ENCODE data around the gene GRIP2. TPM values are rescaled to one million over a fixed set of nuclear protein-coding genes. Genes with fewer than 3 reads are reported as not detected.

Gene GRIP2
- total RNA-seq, result 2.0 TPM

DNA sequence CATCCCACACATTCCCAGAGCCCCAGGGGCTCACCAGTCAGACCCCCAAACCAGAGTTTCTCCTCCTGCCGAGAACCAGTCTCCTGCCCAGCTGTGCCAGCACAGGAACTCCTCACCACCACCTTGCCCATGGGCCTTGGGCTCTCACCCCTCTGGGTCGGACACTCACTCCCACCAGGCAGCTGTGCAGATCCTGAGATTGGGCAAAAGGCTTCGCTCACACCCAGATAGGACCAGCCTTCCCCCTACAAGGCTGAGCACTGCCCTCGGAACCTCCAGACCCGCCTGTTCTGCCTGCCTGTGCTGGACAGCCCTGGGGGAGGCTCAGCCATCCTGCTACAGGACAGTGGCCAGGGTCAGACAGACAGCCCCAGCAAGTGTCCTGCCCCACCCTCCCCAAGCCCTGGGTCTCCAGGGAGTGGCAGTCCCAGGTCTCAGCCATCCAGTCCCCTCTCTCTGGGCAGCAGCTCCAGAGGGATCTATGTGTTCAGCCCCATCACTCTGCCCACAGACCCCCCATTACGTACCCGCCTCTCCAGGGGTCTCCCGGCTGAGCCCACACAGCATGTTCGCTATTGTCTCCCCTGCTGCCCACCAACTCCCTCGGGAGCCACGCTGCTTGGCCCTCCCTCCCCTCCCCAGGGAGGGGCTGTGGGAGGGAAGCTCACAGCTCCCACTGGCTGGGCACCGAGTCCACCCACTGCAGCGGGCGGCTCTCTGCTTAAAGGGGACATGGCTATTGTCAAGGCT is at the start of gene GRIP2:
TSS of gene GRIP2 (minus strand) at position 601 of the 750 bp plus-strand sequence. CDS start at position 567, 34 bp downstream.
- ATAC-seq, result no peak

DNA sequence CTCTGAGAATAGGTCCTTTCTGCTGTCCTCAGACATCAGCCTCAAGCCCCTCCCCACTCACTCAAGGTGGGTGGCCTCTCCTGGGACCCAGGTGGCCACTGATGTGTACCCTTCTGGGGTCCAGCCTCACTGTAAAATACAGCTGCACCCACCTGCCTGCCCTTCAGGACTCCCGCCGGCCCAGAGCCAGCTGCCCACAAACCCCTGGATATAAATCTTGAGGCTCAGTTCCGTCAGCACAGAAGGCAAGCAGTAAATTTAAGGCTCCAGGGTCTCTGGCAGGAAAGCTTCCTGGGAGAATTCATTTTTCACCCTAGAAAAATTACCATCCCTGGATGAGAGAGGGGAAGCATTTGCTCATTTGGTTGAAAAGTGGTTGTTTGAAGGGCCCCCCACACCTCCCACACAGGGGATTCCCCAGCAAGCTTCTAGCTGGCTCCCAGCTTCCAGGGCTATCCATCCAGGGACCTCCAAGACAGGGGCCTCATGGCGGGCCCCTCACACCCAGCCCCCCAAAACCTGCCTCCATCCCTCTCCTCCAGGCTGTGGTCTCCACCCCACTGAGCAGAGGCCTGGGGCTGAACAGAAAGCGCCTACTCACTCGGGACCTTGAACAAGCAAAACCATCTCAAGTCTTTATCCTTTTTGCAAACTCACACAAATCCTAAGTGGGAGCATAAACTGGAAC is 48.4 kb upstream of the GRIP2 start:
- ATAC-seq, result peak; percentile 22

DNA sequence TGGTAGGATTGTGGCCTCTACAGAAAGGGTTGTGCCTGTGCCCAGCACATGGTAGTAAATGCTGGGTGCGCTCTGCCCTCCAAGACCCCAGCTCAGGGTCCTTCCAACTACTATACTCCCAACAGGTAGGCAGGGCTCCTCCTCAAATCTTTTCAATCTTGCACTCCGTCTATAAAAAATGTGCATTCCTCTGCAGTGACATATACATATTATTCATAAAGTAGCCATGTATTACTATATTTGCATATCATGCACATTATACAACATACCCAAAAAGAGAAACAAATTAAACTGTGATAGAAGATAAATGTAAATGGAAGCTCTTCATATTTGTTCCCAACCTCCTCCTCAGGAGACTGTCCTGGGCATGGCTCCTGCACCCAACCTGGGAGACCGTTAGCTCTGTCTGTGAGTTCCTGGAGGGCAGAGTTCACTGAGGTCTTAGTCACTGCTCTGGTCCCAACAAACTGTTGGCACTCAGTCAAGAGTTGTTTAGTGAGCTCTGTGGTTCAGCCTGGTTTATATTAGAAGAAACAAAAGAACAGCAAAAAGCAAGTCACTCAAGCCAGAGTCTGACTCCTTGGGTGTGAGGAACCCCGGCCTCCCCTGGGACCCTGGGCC is 47.7 kb upstream of the GRIP2 start:
- ATAC-seq, result no peak

DNA sequence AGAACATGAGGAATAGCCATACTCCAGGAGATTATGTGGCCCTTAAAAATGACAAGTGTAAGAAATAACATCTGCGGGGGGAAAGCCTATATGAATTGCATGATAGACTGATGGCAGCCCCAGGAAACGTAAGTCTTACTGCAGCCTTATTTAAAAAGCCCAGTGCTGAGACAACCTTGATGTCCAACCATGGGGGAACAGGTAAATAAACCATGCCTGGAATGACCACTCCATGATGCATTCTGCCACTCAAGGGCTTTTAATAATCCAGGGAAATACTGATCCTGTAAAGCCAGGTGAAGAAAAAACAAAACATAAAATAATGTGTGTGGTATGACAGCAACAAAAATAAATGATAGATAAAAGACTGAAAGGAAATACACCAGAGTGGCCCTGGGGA is 46.5 kb upstream of the GRIP2 start:
- no peak for ATAC-seq

DNA sequence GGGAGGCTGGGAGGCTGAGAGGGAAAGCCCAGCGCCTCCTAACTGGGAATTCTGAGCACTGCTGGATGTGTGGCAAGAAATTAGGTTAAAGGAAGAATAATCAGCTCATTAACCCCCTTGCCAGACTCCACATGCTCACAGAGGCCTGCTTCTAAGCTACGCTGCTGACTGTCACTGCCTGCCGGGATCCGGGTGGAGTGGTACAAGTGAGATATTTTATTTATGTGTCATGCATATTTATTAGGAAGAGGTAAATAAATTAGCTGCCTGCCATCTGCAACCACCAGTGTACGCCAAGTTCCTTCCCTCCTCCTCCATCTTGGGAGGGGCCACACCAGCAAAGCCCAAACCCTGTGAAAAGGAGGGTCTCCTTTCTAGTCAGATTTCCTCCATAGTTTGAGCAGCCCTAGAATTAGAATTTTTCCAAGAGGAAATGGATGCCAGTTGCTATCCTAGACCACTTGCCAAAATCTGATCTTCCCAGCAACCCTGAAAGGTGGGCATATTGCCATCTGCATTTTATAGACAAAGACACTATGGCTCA is 43.5 kb upstream of the GRIP2 start:
- ATAC-seq, result no peak

DNA sequence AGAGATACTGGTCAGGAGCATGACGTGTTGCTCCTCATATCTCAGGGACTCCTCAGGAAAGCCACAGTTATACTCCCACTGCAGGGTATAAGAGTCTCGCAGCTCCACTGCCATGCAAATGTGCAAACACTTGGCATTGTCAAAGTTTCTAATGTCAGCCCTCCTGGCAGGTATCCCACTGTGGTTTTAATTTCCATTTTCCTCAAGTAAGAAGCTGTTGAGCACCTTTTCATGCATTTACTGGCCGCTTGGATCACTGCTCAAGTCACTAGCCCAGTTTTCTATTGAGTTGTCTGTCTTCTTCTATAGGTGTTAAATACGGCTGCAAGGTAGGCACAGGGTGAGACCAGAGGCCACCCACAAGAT is 41.9 kb upstream of the GRIP2 start:
- no peak for ATAC-seq

DNA sequence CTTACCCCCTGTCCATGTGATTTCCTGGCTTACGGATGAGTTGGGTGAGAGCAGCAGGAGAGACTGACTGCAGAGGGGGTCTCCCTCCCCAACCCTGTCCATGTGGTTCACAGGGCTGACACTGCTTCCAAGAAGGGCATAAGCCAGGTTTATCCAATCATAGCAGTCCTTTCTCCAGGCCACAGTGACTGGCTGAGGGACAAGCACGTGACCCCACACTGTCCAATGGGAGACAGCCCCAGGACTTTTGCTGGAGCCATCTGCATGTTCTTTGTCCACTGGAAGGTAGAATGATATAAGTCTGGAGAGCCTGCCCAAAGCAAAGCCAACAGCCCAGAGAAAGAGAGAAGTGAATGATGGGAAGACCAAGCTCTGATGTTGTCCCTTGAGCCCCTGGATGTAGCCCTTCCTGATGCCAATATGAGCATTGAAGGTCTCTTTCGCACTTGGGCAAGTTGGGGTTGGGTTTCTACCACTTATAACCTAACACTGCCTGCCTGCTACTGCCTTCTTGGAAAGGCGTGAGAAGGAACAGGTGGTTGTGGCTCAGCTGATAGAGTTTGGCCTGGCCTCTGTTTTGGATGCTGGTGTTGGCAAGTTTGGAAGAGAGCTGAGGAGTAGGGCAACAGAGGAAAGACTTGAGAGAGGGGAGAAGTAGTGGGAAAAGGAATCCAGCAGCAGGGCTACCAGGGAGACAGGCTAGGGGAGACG is 41.3 kb upstream of the GRIP2 start:
- ATAC-seq, result no peak

DNA sequence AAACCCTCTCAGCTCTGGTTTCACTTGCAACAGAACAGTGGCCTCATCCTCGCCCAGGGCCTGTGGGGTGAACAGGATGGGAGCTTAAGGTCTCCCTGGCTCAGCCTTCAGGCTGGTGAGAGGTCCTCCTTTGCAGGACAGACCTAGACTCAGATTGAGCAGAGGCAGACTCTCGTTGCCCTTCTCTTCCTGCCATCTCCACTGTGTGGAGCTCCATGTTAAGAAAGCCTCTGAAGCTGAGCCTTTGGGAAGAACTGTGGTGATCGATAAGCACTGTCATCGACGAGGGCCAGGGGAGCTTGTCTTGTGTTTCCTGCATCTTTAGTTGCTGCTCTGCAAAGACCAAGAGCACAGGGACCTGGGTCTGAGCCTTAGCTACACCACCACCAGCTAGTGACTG is 37.8 kb upstream of the GRIP2 start:
- ATAC-seq, result no peak

DNA sequence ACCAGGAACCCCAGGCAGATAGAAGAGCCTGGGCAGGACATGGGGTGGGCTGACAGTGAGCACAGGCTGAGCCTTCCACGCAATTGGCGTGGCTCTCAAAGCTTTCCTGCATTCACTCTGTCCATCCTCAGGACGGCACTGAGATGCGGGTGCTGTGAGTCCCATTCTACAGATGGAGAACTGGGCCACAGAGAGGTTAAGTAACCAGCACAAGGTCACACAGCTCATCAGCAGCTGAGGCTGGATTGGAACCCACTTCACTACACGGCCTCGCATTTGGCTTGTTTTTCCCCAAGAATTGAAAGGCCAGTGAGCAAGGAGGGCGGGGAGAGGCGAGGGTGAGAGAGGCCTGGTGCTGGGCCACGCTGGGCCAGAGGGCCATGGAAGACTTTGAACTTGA is 36.0 kb upstream of the GRIP2 start:
- no peak for ATAC-seq

DNA sequence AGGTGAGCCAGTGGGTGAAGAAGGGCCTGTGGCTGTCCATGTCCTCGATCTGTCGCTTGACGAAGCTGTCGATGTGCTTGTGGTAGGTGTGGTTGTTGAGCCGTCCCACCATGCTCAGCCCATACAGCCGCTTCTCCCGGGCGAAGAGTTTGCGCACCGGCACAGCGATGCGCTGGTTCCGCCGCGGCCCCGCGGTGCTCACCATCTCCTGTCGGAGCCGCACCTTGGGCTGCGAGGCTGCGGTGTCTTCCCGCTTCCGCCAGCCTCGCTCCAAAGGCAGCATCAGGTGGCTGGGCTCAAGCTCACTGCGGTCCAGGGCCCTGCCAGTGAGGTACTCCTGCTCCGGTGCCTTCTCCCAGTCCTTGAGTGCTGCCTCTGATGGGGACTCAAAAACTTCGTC is 34.0 kb upstream of the GRIP2 start:
- no peak for ATAC-seq

DNA sequence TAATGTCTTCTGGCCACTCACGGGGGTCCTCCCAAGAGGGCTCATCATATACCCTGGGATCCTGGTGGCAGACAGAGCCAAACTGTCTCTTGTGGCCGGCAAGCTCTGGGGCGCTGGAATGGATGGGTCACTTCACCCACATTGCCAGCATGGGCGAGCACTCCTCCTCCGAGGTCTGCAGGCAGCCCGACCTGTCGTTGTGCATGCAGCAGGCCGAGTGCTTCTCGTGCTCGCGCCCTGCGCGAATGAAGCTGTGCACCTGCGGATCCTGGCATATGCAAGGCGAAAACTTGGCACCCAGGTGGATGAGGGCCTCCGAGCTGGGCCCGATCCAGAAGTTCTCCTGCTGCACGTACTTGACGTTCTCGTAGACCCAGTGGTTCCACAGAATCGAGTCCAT is 33.6 kb upstream of the GRIP2 start:
- no peak for ATAC-seq

DNA sequence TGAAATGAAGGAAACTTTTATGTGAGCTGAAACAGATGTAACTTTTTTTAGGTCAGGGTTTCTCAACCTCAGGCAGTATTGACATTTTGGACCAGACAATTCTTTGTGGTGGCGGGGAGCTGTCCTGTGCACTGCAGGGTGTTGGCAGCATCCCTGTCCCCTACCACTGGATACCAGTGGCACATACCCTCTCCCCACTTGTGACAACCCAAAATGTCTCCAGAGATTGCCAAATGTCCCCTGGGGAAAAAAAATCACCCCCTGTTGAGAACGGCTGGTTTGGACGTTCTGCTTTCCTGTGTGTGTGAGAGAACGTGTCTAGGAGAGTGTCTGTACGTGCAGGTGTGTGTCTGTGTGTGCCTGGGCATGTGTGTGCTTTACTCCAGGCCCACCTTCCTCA is 30.7 kb upstream of the GRIP2 start:
- no peak for ATAC-seq

DNA sequence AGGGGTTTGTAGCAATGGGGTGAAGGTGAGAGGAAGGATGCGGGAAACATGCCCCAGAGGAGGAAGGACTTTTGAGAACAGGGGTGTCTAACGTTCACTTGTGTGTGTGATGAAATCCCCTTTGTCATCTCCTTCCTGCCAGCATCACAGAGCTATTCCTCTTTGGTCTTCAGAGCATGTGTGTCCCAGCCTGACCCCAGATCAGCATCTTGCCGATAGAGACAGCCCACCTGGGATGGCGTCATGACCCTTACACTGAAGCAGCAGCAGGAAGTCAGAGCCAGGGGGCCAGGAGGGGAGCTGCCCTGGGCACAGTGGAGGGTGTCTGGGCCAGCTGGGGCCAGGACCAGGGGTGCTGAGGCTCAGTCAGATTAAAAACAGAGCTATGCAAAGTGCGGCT is 29.9 kb upstream of the GRIP2 start:
- ATAC-seq, result no peak

DNA sequence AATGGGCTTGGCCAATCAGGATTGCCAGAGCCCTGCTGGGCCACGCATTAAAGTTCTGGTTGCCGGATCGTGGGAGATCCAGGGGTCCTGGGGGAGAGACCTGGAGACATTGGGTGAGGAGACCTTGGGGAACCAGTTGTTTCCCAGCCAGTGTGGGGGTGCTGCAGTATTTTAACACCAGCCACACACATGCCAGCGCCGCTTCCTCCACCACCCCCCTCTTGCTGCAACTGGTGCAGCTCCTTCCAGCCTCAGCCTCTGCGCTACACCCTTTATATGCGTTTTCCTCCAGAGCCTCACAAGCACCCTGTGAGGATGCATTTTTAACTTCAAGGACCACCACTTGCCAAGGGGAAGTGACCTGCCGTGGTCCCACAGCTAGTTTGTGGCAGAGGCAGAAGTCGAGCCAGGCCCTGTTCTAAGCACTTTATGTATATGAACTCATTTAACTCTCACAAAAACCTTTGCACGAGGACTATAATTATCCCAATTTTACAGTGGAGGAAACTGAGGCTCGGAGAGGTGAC is 29.4 kb upstream of the GRIP2 start:
- ATAC-seq, result no peak

DNA sequence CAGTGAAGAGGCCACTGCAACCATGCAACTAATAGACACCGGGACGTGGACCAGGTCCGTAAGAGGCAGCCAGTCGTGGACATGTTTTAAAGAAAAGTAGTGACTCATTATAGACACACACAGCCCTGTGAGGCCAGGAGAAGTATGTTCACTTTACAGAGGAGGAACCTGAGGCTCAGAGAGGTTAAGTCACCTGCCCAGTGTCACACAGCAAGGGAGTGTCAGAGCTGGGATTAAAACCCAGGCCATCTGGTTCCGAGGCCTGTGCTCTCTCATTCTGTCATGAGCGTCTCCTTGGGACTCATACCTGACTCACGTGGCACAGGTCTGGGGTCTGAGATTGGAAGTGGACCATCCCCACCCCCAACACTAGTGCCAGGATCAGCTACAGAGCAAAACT is 28.1 kb upstream of the GRIP2 start:
- peak; percentile 60 for ATAC-seq

DNA sequence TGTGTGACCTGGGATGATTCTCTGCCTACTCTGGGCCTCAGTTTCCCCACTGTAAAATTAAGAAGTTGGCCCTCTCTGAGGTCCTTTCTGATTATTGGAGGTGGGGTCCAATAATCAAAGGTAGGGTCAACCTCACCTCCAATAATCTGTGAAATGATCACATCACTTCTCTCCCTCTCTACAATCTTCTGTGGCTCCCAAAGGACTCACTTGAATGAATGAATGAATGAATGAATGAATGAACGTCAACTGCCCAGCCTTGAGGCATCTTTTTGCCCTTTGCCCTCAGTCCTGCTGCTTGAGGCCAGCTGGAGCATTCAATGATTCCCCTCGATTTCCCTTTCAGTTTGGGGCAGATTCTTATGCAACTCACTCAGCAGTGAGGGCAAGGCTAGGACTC is 26.7 kb upstream of the GRIP2 start:
- ATAC-seq, result no peak

DNA sequence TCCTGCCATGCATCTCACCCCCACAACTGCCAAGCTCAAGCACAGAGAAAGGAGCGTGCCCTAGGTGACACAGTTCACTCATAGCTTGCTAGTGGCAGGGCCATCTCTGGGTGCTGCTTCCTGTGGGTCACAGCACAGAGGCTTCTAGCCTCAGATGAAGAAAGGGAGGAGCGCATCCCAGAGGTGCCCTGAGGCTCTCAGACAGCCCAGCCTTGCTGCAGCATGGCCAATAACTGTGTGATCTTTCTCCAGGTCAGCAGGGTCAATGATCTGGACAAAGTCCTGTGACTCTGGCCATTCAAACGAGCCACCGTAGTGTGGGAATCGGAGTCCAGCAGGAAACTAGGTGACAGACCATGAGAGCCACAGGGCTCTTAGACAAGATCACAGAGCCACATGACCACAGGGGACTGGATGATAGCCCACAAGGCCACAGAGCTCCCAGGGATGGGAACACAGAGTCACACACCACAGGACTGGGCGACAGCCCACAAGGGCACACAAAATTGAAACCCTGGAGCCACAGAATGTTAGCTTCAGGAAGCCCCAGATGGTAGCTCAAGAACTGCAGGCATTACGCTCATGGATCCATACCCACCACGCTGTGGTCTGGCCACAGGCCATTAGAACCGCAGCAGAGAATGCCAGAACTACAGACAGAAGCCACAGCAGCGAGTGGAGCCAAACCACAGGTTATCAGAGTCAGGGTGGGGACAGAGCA is 25.9 kb upstream of the GRIP2 start:
- no peak for ATAC-seq

DNA sequence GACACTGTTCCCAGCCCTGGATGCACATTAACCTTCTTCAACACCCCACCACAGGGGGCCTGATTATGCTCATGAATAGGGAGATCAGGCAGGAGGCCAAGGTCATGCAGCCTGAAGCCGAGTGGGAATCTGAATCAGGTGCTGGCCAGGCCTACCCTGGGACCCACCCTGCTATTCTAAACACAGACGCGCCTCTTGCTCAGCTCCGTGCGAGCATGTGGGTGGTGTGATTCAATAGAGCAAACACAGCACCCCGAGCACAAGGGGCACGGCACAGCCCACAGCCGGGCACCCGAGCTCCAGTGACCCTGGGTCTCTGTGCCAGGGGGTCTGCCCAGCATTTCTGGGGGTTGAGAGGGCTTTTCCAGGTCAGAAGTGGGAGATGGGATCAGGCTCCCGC is 24.6 kb upstream of the GRIP2 start:
- ATAC-seq, result no peak

DNA sequence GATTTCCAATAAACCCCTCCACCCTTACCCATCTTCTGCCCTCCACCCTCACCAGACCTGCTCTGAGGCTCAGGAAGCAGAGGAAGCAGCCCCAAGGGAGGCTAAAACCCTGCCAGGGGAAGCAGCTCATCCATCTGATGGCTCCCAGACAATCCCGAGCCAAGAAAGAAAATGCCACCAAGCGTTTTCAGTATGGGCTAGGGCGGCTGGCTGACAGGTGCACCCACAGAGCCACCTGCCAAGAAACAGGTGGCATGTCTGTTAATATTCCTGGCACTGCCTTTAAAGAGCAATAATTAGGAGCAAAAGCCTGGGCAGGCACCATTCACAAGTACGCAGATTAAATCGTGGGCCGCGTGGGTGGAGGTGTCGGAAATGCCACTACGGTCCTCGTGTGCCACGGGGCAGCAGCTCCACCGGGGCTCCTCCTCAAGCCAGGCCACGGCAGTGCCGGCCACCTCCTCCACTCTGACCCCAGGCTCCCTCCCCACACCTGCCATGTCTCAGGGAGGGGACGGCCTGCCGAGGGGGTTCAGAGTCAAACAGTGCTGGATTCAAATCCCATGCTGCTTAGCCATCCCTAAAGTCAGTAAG is 23.9 kb upstream of the GRIP2 start:
- ATAC-seq, result no peak

DNA sequence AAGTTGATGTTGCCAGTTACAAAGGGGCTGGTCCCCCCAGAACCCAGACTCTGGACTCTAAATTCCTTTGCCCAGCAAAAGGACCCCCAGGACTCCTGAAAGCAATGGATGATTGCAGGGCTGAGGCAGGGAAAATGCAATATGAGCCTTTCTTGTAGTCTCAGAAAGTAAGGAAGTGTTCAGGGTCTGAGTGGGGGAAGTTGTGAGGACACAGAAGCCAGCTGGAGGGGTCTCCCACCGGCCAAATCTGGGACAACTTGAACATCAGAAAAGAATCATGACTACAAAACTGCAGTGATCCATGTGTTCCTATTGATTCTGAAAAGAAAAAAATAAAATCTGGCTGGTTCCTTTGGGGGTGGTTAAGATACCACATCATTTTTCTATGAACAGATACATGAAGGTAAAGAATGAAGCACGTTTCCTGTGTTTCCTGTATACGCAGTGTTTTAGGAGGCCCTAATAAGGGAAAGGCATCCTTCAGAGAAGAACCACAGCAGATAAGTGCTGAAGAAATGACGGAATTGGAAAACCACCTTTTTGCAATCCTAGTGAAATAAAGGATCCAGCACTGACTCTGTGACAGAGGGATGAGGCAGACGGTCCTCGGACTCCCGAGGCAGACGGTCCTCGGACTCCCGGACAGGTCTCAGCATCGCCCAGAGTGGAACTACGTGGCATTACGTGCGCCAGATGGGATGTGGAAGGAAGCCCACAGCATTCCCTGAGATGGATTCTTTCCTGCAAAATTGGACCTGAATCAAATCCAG is 22.2 kb upstream of the GRIP2 start:
- ATAC-seq, result no peak
